ENCODE measurements around the gene TBC1D4. TPM values are rescaled to one million over a fixed set of nuclear protein-coding genes. Genes with fewer than 3 reads are reported as not detected.

The TBC1D4 gene
- total RNA-seq, 1 donor from 2014 or later, result 1.5 TPM

DNA sequence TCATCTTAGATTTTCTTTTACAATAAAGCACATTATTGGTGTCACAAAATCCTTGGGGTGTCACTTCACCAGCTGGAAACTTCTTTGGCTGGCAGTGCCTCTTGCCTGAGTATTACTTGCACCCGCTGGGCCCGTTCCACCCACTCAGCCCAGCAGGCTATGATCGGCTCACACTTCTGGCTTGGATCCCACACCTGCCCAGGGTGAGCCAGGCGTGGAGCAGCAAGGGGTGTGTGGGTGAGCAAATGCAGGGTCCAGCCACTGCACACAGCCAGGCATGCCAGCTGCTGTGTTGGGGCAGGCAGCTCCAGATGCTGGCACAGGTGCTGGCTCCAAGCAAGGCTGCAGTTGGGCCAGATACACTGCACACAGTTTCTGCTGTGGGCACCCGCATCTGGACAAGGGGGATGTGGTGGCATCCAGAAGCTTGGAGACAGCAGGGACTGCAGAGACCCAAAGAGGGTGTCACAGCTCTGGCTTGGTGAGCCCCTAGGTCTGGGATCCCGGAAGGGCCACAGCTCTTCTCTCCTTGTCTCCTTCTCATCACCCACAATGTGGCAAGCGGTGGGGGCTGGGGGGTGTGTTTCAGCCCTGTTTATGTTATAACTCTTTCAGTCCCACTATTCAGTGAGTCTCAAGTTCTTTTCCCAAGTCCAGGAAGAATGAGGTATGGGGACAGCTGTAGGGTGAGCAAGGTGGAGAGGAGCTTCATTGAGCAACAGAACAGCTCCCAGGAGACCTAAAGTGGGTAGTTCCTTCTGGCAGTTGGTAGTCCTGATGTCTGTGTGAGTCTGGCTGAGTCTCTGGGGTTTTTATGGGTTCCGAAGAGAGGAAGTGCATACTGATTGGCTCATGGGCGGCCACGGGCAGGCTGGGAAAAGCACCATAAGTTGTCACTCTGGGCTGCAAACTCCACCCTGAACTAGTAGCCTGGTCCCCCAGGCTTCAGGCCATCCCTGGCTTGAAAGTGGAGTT, 25.3 kb upstream of the TBC1D4 start:
- no peak for TF ChIP-seq CTCF (IDR thresholded peaks at IDR 0.05)
- ChIA-PET CTCF (no interaction called here), POLR2A (no interaction called here)
- intact Hi-C loops (cut with micrococcal nuclease), result no loop called here
- Mint-ChIP-seq H3K36me3 (ENCODE audit: low read depth) (no peaks in the 10 kb centered on the region), H3K4me1 (peaks cover 7% of the 10 kb centered on the region), H3K27ac (no peak overlapping the region), H3K9me3 (no peaks in the 10 kb centered on the region), H3K27me3 (no peaks in the 10 kb centered on the region), H3K4me3 (no peak overlapping the region)
- ATAC-seq (ENCODE audit: low read depth) (no peak), DNase-seq (no peak)

DNA sequence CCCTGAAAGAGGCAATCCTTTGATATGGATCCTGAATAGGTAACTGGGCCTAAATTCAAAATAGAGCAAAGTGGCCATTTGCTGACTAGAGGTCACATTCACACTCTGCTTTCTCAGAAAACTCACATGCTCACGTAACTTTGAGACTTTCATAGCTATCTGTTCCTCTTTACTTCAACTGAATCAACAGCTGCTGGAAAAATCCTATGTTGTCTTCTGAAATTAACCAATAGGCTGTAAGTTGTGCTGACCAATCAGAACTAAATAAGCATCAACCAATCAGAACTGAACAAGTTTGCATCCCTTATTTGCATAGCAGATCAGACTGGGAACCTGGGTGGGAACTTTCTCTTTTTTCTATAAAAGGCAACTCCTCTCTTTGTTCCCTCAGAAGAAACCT, 24.0 kb upstream of the TBC1D4 start:
- Mint-ChIP-seq H3K36me3 (ENCODE audit: low read depth) (no peaks in the 10 kb centered on the region), H3K27me3 (no peaks in the 10 kb centered on the region), H3K27ac (no peak overlapping the region), H3K4me3 (no peak overlapping the region), H3K9me3 (no peaks in the 10 kb centered on the region), H3K4me1 (peaks cover 2% of the 10 kb centered on the region)
- TF ChIP-seq CTCF (IDR thresholded peaks at IDR 0.05), result no peak
- no peak for ATAC-seq (ENCODE audit: low read depth)
- CTCF ChIA-PET, result no interaction called here
- POLR2A ChIA-PET, result no interaction called here
- DNase-seq, result no peak
- intact Hi-C loops (cut with micrococcal nuclease), result no loop called here

DNA sequence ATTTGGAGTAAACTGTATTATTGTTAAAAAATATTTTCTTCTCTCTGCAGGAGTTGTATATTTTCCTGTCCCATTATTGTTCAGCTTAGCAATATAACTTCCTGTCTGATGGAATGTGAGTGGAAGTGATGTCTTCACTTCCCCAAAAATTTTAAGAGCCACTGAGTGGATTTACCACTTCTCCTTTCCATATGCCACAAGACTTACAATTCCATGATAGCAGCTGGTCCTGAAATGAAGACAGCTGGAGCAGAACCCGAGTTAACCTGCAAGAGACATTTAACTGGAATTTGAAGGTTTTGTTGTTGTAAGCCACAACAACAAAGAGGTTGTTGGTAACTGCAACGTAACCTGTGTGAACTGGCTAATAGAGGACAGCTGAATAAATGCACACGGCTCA, 23.4 kb upstream of the TBC1D4 start:
- Mint-ChIP-seq H3K4me3 (no peak overlapping the region), H3K4me1 (peaks cover 2% of the 10 kb centered on the region), H3K9me3 (no peaks in the 10 kb centered on the region), H3K36me3 (ENCODE audit: low read depth) (no peaks in the 10 kb centered on the region), H3K27ac (no peak overlapping the region), H3K27me3 (no peaks in the 10 kb centered on the region)
- TF ChIP-seq CTCF (IDR thresholded peaks at IDR 0.05), result no peak
- intact Hi-C loops (cut with micrococcal nuclease), result no loop called here
- ChIA-PET CTCF (no interaction called here), POLR2A (no interaction called here)
- no peak for DNase-seq
- no peak for ATAC-seq (ENCODE audit: low read depth)

DNA sequence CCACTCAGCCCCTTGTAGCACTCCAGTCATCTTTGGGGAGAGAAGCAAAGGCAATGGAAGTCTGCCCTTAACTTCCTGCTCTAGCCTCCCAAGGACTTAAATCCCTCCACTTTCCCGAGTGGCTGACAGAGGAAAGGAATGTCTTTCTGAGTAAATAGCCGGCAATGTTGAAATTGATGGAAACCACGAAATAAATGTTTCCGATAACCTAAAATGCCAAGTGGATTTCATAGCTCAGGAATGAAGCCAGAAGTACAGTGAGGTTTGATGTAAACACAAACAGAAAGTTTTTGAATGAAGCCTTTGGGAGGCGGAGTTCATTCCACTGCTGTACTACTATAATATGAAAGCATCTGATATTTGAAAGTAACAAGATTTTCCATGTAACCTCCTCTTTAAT, 14.0 kb upstream of the TBC1D4 start:
- Mint-ChIP-seq H3K27ac (no peak overlapping the region), H3K4me1 (no peaks in the 10 kb centered on the region), H3K27me3 (peaks cover 4% of the 10 kb centered on the region), H3K36me3 (ENCODE audit: low read depth) (no peaks in the 10 kb centered on the region), H3K4me3 (no peak overlapping the region), H3K9me3 (no peaks in the 10 kb centered on the region)
- ChIA-PET CTCF (no interaction called here), POLR2A (no interaction called here)
- ATAC-seq (ENCODE audit: low read depth), result no peak
- no peak for DNase-seq
- intact Hi-C loops (cut with micrococcal nuclease), result no loop called here
- no peak for TF ChIP-seq CTCF (IDR thresholded peaks at IDR 0.05)

DNA sequence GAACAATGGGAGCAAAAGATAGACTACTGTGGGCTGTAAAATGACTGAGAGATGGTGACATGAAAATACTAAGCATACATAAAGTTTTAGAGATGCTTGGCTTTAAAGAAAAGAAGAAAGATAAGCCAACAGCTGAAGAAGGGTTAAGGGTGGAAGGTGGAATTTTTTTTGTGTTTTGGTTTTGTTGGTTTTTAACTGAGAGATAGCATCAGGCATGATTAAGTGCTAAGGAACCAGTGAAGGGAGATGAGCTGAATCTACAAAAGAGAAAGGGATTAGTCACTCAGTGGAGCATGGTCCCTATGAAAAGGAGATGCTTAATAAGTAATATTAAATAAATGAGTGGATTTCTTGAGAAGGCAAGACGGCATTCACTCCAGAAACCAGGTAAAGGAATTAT, 12.5 kb upstream of the TBC1D4 start:
- ATAC-seq (ENCODE audit: low read depth) (no peak), DNase-seq (no peak)
- H3K4me3 Mint-ChIP-seq, result no peak overlapping the region
- no peaks in the 10 kb centered on the region for H3K9me3 Mint-ChIP-seq
- H3K27me3 Mint-ChIP-seq, result peaks cover 4% of the 10 kb centered on the region
- ChIA-PET POLR2A (no interaction called here), CTCF (no interaction called here)
- H3K27ac Mint-ChIP-seq, result no peak overlapping the region
- TF ChIP-seq CTCF (IDR thresholded peaks at IDR 0.05), result no peak
- H3K4me1 Mint-ChIP-seq, result no peaks in the 10 kb centered on the region
- no peaks in the 10 kb centered on the region for H3K36me3 Mint-ChIP-seq (ENCODE audit: low read depth)
- intact Hi-C loops (cut with micrococcal nuclease), result no loop called here

All from activated B cell treated with CpG ODN at 0.5 μM for 24 hours (primary cell).